MM.1S (cell line): ENCODE measurements around the gene ENTPD3.

Experiments
- DNase-seq: peaks from one replicate; pipeline ENCODE4 v3.0.0-alpha.2; 2015
- H2AFZ ChIP-seq: fragments of 300-600 bp; sonication (generic); 2 replicates; pipeline ENCODE4 v1.6.0; 2016; ENCODE audit warnings: antibody characterized with exemption, low read length
- H3F3A ChIP-seq: fragments of 300-600 bp; sonication (generic); 2 replicates; pipeline ENCODE4 v1.6.1; 2016; ENCODE audit warnings: mild to moderate bottlenecking, antibody characterized with exemption, low read length, moderate library complexity, mixed read lengths; ENCODE audit not compliant: insufficient read depth
- H3K27ac ChIP-seq: fragments of 300-600 bp; sonication (generic); 2 replicates; pipeline ENCODE4 v1.5.1; 2016; ENCODE audit warnings: mild to moderate bottlenecking, low read length
- H3K27me3 ChIP-seq: fragments of 300-600 bp; sonication (generic); replicated peaks from 2 replicates; pipeline ENCODE4 v1.6.0; 2016; ENCODE audit warnings: low read length; ENCODE audit not compliant: insufficient read depth
- H3K36me3 ChIP-seq: fragments of 300-600 bp; sonication (generic); replicated peaks from 2 replicates; pipeline ENCODE4 v1.6.1; 2016; ENCODE audit warnings: mild to moderate bottlenecking, low read length, mixed read lengths; ENCODE audit not compliant: insufficient read depth
- H3K4me1 ChIP-seq: fragments of 300-600 bp; sonication (generic); 2 replicates; pipeline ENCODE4 v1.6.1; 2016; ENCODE audit warnings: low read length, mixed read lengths
- H3K4me2 ChIP-seq: fragments of 300-600 bp; sonication (generic); 2 replicates; pipeline ENCODE4 v1.6.0; 2016; ENCODE audit warnings: low read depth, low read length
- H3K4me3 ChIP-seq: fragments of 300-600 bp; sonication (generic); 2 replicates; pipeline ENCODE4 v1.5.1; 2016; ENCODE audit warnings: low read length, mixed read lengths
- H3K79me2 ChIP-seq: fragments of 300-600 bp; sonication (generic); 2 replicates; pipeline ENCODE4 v1.6.1; 2016; ENCODE audit warnings: mixed run types, low read length, mixed read lengths
- H3K9ac ChIP-seq: fragments of 300-600 bp; sonication (generic); 2 replicates; pipeline ENCODE4 v1.6.1; 2016; ENCODE audit warnings: low read length, mixed read lengths
- H3K9me2 ChIP-seq: fragments of 300-600 bp; sonication (generic); replicated peaks from 2 replicates; pipeline ENCODE4 v1.6.1; 2016; ENCODE audit warnings: mild to moderate bottlenecking, low read length, mixed read lengths; ENCODE audit not compliant: insufficient read depth
- H3K9me3 ChIP-seq: fragments of 300-600 bp; sonication (generic); replicated peaks from 2 replicates; pipeline ENCODE4 v1.6.1; 2016; ENCODE audit warnings: mild to moderate bottlenecking, low read length, mixed read lengths; ENCODE audit not compliant: insufficient read depth
- H4K20me1 ChIP-seq: fragments of 300-600 bp; sonication (generic); 2 replicates; pipeline ENCODE4 v1.6.1; 2016; ENCODE audit warnings: mild to moderate bottlenecking, low read length, moderate library complexity, mixed read lengths; ENCODE audit not compliant: insufficient read depth
- CTCF ChIP-seq: fragments of 300-600 bp; sonication (generic); IDR thresholded peaks from 2 replicates; pipeline ENCODE4 v1.5.1; 2016; ENCODE audit warnings: antibody characterized with exemption, low read length, mixed read lengths
- EZH2 ChIP-seq: fragments of 300-600 bp; sonication (generic); optimal IDR thresholded peaks from 2 replicates; pipeline ENCODE3; 2017; ENCODE audit warnings: low read depth, mild to moderate bottlenecking, antibody characterized with exemption, low read length, mixed read lengths
- EZH2phosphoT487 ChIP-seq: fragments of 300-600 bp; sonication (generic); IDR thresholded peaks from 2 replicates; pipeline ENCODE4 v1.6.1; 2018; ENCODE audit warnings: antibody characterized with exemption, low read length

Gene ENTPD3

GRCh38 chr3:40369716-40370115, 17.3 kb upstream of the ENTPD3 start:
- no peak overlapping the region for H2AFZ ChIP-seq

GRCh38 chr3:40377822-40378221, 9.2 kb upstream of the ENTPD3 start:
- Histone ChIP-seq H3K9ac (no peak overlapping the region), H3K9me2 (no peaks in the 10 kb centered on the region), H3K36me3 (no peaks in the 10 kb centered on the region)

More at GRCh38 chr3:40369716-40370115, 17.3 kb upstream of the ENTPD3 start:
- Histone ChIP-seq H3K4me3 (no peak overlapping the region), H3K36me3 (no peaks in the 10 kb centered on the region), H3K9ac (no peak overlapping the region), H4K20me1 (no peaks in the 10 kb centered on the region), H3K79me2 (no peaks in the 10 kb centered on the region), H3F3A (no peaks in the 10 kb centered on the region), H3K9me3 (no peaks in the 10 kb centered on the region), H3K27me3 (no peaks in the 10 kb centered on the region), H3K27ac (no peak overlapping the region), H3K4me2 (no peak overlapping the region), H3K4me1 (peaks cover 12% of the 10 kb centered on the region), H3K9me2 (no peaks in the 10 kb centered on the region)
- TF ChIP-seq CTCF = no peak
- no peak for TF ChIP-seq EZH2phosphoT487
- TF ChIP-seq EZH2 = no peak
- DNase-seq = no peak

GRCh38 chr3:40379674-40380306, 7.2 kb upstream of the ENTPD3 start:
- Histone ChIP-seq H3K27me3 (no peaks in the 10 kb centered on the region), H2AFZ (no peak overlapping the region), H3K4me1 (no peaks in the 10 kb centered on the region), H3K36me3 (no peaks in the 10 kb centered on the region), H3K9me2 (no peaks in the 10 kb centered on the region), H3K9me3 (no peaks in the 10 kb centered on the region), H3K27ac (no peak overlapping the region), H3F3A (no peaks in the 10 kb centered on the region), H3K4me2 (no peak overlapping the region), H3K79me2 (no peaks in the 10 kb centered on the region), H3K9ac (no peak overlapping the region), H4K20me1 (no peaks in the 10 kb centered on the region), H3K4me3 (no peak overlapping the region)
- no peak for TF ChIP-seq EZH2
- TF ChIP-seq CTCF = no peak
- no peak for TF ChIP-seq EZH2phosphoT487
- no peak for DNase-seq

More at GRCh38 chr3:40377822-40378221, 9.2 kb upstream of the ENTPD3 start:
- Histone ChIP-seq H3K27me3 (no peaks in the 10 kb centered on the region), H3K4me3 (no peak overlapping the region), H2AFZ (no peak overlapping the region), H4K20me1 (no peaks in the 10 kb centered on the region), H3K27ac (no peak overlapping the region), H3K9me3 (no peaks in the 10 kb centered on the region), H3K79me2 (no peaks in the 10 kb centered on the region), H3F3A (no peaks in the 10 kb centered on the region), H3K4me2 (no peak overlapping the region), H3K4me1 (no peaks in the 10 kb centered on the region)
- no peak for DNase-seq
- TF ChIP-seq EZH2 (no peak), CTCF (no peak), EZH2phosphoT487 (no peak)
